Aorta (tissue), 5 donors: ENCODE results near the gene PPFIA3. TPM values are rescaled to one million over a fixed set of nuclear protein-coding genes. Genes with fewer than 3 reads are reported as not detected.

Experiments
- ATAC-seq: fragments of 200-7000 bp; cut with Tn5 transposase; one replicate; pipeline ENCODE4 v1.9.1; 2022; ENCODE audit warnings: moderate library complexity; ENCODE audit not compliant: low FRiP score
- DNase-seq, 2 donors: peaks; one replicate each; pipeline ENCODE4 v3.0.0-alpha.2; 2020
- H3K27ac ChIP-seq, 2 donors: one replicate each; pipeline ENCODE4 v1.5.1; 2013; ENCODE audit warnings: low read length in 2 of 2, mild to moderate bottlenecking in 2 of 2, moderate library complexity in 2 of 2, control low read depth in 1 of 2, inconsistent platforms in 1 of 2, low read depth in 1 of 2
- H3K27me3 ChIP-seq, 2 donors: one replicate each; pipeline ENCODE4 v1.6.1; 2013; ENCODE audit warnings: control low read depth in 1 of 2, low read length in 1 of 2, mild to moderate bottlenecking in 1 of 2, moderate library complexity in 1 of 2; ENCODE audit not compliant: insufficient read depth in 2 of 2, control insufficient read depth in 1 of 2
- H3K36me3 ChIP-seq, 2 donors: one replicate each; pipeline ENCODE4 v1.6.1; 2013; ENCODE audit warnings: control low read depth in 1 of 2, low read length in 1 of 2, mild to moderate bottlenecking in 1 of 2; ENCODE audit not compliant: insufficient read depth in 2 of 2, control insufficient read depth in 1 of 2
- H3K4me1 ChIP-seq, 2 donors: one replicate each; pipeline ENCODE4 v1.6.1; 2013; ENCODE audit warnings: low read length in 2 of 2, control low read depth in 1 of 2, mild to moderate bottlenecking in 1 of 2, moderate library complexity in 1 of 2; ENCODE audit not compliant: insufficient read depth in 2 of 2, control insufficient read depth in 1 of 2
- H3K4me3 ChIP-seq, 2 donors: one replicate each; pipeline ENCODE4 v1.5.1; 2013; ENCODE audit warnings: low read length in 2 of 2, control low read depth in 1 of 2, mild to moderate bottlenecking in 1 of 2
- H3K9me3 ChIP-seq: one replicate; pipeline ENCODE4 v1.6.1; 2013; ENCODE audit warnings: mild to moderate bottlenecking, low read length; ENCODE audit not compliant: control insufficient read depth
- WGBS, 2 donors: extraction: QIAGEN DNeasy Blood & Tissue Kit; methylation state at CpG; one replicate each; pipeline ENCODE4 v1.1.7; 2013; 5-methylcytosine and 5-hydroxymethylcytosine counted together
- intact Hi-C, 2 donors: fragments of 100-400 bp; cut with DNase I; formaldehyde crosslinking; loops; one replicate each; pipeline versions ENCODE4 v1.14.2 to v1.15.0; 2022
- polyA plus RNA-seq, 2 donors: library from polyadenylated mRNA; stranded (reverse); fragments of 200-250 nt; gene quantifications; one replicate each; pipeline ENCODE4 v1.2.3, GENCODE V29; 2013
- total RNA-seq, 2 donors: library from RNA; stranded (reverse); fragmentation: NEBNext Ultra II Directional; extraction: Animal tissue kit (Norgen Biotek cat#: 25700); gene quantifications; one replicate each; pipeline ENCODE4 v1.2.1, GENCODE V29; 2021
- donor health status: healthy with polysubstance abuse.
- donor health status: Bipolar disorder and iron deficiency.
- donor health status: DM: no; HTN: no; CAD: no.
- donor health status: DM: no; HTN: no; CAD: no.
- donor health status: DM: yes; HTN: yes; CAD: no.

Gene PPFIA3
- total and polyA plus RNA-seq, 4 donors: 2.0 to 8.0 (median 4.2) TPM

GRCh38 chr19:49084206-49085019, 34.9 kb upstream of the PPFIA3 start:
- ATAC-seq (no peak), DNase-seq (no peak)
- Histone ChIP-seq H3K27me3 (no peaks in the 10 kb centered on the region), H3K4me1 (no peaks in the 10 kb centered on the region), H3K27ac (peak overlapping the region in 1 of 2 donors; percentile 58), H3K4me3 (no peak overlapping the region), H3K9me3 (no peaks in the 10 kb centered on the region), H3K36me3 (peaks cover 2% of the 10 kb centered on the region in 2 donors)
- 67 to 70% methylated on average over 26 of the region's 26 CpGs for WGBS, 2 donors
- intact Hi-C loops: no loop called here

DNA sequence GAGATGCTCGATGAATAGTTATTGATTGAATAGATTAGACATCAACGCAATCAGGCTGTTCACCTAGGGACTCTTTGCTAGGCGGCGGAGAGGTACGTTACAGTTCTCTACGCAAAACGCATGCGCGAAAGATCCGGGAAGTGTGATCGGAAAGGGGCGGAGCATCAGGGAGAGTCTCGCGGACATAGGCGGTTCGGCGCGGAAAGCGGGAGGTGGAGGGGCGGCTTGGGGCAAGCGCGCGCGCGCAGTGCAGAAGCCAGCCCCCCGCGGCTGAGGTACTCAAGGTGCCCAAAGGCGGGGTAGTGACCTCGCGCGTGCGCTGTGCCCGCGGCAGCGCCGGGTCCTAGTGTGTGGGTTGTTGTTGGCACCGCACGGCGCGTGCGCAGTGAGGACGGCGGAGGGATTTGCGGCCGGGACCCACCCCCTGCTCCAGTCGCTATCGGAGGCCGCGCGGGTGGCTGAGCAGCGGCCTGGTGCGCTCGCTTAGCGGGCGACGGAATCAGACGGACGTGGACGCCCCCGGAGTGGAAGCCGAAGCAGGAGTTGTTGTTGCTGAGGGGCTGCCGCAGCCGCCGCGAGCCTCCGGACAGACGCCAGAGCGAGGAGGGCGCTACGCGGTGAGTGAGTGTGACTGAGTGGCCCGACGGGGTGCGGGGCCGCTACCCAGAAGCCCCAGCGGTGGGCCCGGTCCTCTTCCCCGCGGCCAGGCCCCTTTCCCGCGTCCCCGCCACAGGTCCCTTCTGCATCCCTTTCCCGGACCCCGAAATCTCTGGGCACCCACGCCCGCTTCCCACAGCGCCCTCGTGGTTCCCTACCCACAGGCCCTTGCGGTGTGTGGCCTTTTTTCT, 34.1 kb upstream of the PPFIA3 start, which contains the start of gene SNRNP70:
Gene SNRNP70 (plus strand): TSS at position 432 of the 848 bp plus-strand sequence. CDS start 964 bp downstream, outside the sequence.
- 0 to 1% methylated on average over 57 to 89 of the region's 89 CpGs for whole genome bisulfite sequencing, 2 donors
- peak; percentile 99 for ATAC-seq
- peak within 1 kb of the TSS; percentile 24 to 65 for H3K4me3 ChIP-seq
- no peaks in the 10 kb centered on the region for H3K27me3 ChIP-seq
- no peaks in the 10 kb centered on the region for H3K4me1 ChIP-seq
- H3K9me3 ChIP-seq: no peaks in the 10 kb centered on the region
- peak; percentile 100 for DNase-seq
- peaks cover 2 to 3% of the 10 kb centered on the region in 2 donors for H3K36me3 ChIP-seq
- intact Hi-C loops: no loop called here
- peak within 1 kb of the TSS in 1 of 2 donors; percentile 58 for H3K27ac ChIP-seq

DNA sequence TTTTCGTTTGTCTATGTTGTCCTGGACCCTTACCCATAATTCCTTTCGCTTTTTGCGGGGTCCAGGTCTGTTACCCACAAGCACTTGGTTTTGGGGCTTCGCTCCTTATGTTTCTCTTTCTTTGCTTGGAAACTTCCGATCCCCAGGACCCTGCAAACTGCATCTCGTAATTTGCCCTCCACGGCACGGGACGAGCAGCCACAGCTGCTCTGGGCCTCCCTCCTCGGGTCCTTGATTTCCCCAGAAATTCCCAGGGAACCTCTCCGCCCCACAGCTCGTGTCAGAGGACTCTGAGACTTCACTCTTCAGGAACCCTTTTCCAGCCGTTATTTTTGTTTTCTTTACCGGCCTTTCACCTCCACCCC, 33.5 kb upstream of the PPFIA3 start:
- H3K4me3 ChIP-seq: peak overlapping the region; percentile 24 to 65
- H3K4me1 ChIP-seq: no peaks in the 10 kb centered on the region
- no peaks in the 10 kb centered on the region for H3K9me3 ChIP-seq
- peaks cover 4 to 8% of the 10 kb centered on the region in 2 donors for H3K36me3 ChIP-seq
- DNase-seq (no peak), ATAC-seq (no peak)
- 0 to 2% methylated on average over 14 of the region's 14 CpGs for WGBS, 2 donors
- peak overlapping the region in 1 of 2 donors; percentile 18 for H3K27ac ChIP-seq
- intact Hi-C loops: no loop called here
- H3K27me3 ChIP-seq: no peaks in the 10 kb centered on the region

DNA sequence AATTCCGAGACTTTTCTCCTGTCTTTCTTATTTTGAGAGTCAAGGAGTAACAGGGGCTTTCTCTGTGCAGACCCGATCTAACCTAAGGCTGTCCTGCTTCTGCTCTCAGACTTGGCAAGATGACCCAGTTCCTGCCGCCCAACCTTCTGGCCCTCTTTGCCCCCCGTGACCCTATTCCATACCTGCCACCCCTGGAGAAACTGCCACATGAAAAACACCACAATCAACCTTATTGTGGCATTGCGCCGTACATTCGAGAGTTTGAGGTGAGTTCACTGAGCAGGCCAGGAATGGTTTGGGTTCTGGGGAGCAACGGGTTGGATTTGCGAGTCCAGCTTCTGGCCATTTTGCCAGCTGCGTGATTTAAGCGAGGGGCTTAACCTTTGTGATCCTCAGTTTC, 33.0 kb upstream of the PPFIA3 start:
- Histone ChIP-seq H3K27ac (no peak overlapping the region), H3K27me3 (no peaks in the 10 kb centered on the region), H3K36me3 (peaks cover 4 to 8% of the 10 kb centered on the region in 2 donors), H3K4me3 (peak overlapping the region; percentile 24 to 65), H3K9me3 (no peaks in the 10 kb centered on the region), H3K4me1 (no peaks in the 10 kb centered on the region)
- ATAC-seq (no peak), DNase-seq (no peak)
- 54 to 58% methylated on average over 11 of the region's 11 CpGs for whole genome bisulfite sequencing, 2 donors
- intact Hi-C loops: no loop called here

- Histone ChIP-seq H3K4me3 (no peak overlapping the region), H3K27me3 (no peaks in the 10 kb centered on the region), H3K9me3 (no peaks in the 10 kb centered on the region), H3K36me3 (peaks cover 8 to 9% of the 10 kb centered on the region in 2 donors), H3K4me1 (no peaks in the 10 kb centered on the region), H3K27ac (no peak overlapping the region)
- DNase-seq (no peak), ATAC-seq (no peak)
- 91 to 93% methylated on average over 17 of the region's 17 CpGs for WGBS, 2 donors
- intact Hi-C loops: loop anchor here in 1 of 2 donors (5.0 to 10.0 kb wide), 2 partner anchors 53 to 106 kb away; no protein-coding TSS in a partner anchor
Measured at GRCh38 chr19:49091391-49092038, 27.8 kb upstream of the PPFIA3 start.

DNA sequence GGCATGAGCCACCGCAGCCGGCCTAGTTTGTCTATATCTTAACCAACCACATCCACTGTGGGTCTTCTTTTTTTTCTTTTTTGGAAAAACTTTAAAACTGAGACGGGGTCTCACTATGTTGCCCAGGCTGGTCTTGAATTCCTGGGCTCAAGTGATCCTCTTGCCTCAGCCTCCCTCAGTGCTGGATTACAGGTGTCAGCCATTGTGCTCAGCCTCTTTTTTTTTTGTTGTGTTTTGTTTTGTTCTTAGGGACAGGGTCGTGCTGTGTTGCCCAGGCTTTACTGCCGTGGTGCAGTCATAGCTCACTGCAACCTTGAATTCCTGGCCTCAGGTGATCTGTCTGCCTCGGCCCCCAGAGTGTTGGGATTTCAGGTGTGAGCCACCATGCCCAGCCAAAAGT, 26.7 kb upstream of the PPFIA3 start:
- H3K4me3 ChIP-seq: no peak overlapping the region
- H3K27me3 ChIP-seq: no peaks in the 10 kb centered on the region
- DNase-seq (no peak), ATAC-seq (no peak)
- intact Hi-C loops: loop anchor here in 1 of 2 donors (5.0 to 10.0 kb wide), 2 partner anchors 52 to 105 kb away; no protein-coding TSS in a partner anchor
- 88% methylated on average over 6 of the region's 6 CpGs for WGBS, 2 donors
- no peaks in the 10 kb centered on the region for H3K4me1 ChIP-seq
- no peak overlapping the region for H3K27ac ChIP-seq
- H3K36me3 ChIP-seq: peaks cover 7 to 8% of the 10 kb centered on the region in 2 donors
- no peaks in the 10 kb centered on the region for H3K9me3 ChIP-seq

- no peak overlapping the region for H3K27ac ChIP-seq
- H3K27me3 ChIP-seq: no peaks in the 10 kb centered on the region
- intact Hi-C loops: loop anchor here (5.0 to 10.0 kb wide), 3 partner anchors 50 to 113 kb away; no protein-coding TSS in a partner anchor
- peaks cover 7 to 11% of the 10 kb centered on the region in 2 donors for H3K36me3 ChIP-seq
- H3K4me1 ChIP-seq: no peaks in the 10 kb centered on the region
- no peak overlapping the region for H3K4me3 ChIP-seq
- ATAC-seq: no peak
- H3K9me3 ChIP-seq: no peaks in the 10 kb centered on the region
- WGBS, 2 donors: 71 to 72% methylated on average over 23 of the region's 23 CpGs
- DNase-seq: no peak
Measured at GRCh38 chr19:49094505-49095482, 24.6 kb upstream of the PPFIA3 start.
